ENCODE measurements around the gene PADI4.

GRCh38 chr1:17282836-17283235 lies 25.2 kb upstream of the PADI4 start:
- TF ChIP-seq POLR2A (IDR thresholded peaks at IDR 0.05; ENCODE audit: control extremely low read depth in 1 of 2, low read depth in 2 of 2, low read length in 2 of 2) (no peak), BACH1 (IDR thresholded peaks at IDR 0.05; ENCODE audit: low read length) (no peak), CTCF (IDR thresholded peaks at IDR 0.05; ENCODE audit: control extremely low read depth in 1 of 3, insufficient read depth in 1 of 3, low read depth in 1 of 3, low read length in 3 of 3) (no peak), RAD21 (IDR thresholded peaks at IDR 0.05 in 1 of 2, conservative IDR thresholded peaks at IDR 0.05 in 1 of 2; ENCODE audit: low read depth in 2 of 2, low read length in 2 of 2) (no peak), JUN (IDR thresholded peaks at IDR 0.05; ENCODE audit: low read depth, low read length) (no peak), EGR1 (IDR thresholded peaks at IDR 0.05; ENCODE audit: borderline replicate concordance, low read depth, low read length) (no peak), TBP (IDR thresholded peaks at IDR 0.05; ENCODE audit: low read depth, low read length) (no peak), CHD2 (IDR thresholded peaks at IDR 0.05; ENCODE audit: low read length) (no peak), GABPA (IDR thresholded peaks at IDR 0.05; ENCODE audit: borderline replicate concordance, insufficient read depth, low read length) (no peak), MAX (IDR thresholded peaks at IDR 0.05) (no peak), SP1 (IDR thresholded peaks at IDR 0.05; ENCODE audit: low read depth, low read length) (no peak)

Data from H1 (cell line).